ENCODE data around the gene MTARC2. TPM values are rescaled to one million over a fixed set of nuclear protein-coding genes. Genes with fewer than 3 reads are reported as not detected.

The MTARC2 gene
- total RNA-seq, 4 donors from 2014 or later, result 15.6 to 22.9 (median 20.5) TPM

- 92% methylated on average over 6 of the region's 6 CpGs for WGBS
- Histone ChIP-seq H3K27ac (replicated peaks in 1 of 4) (no peak overlapping the region), H3K4me3 (no peak overlapping the region), H3K27me3 (no peaks in the 10 kb centered on the region), H3K36me3 (peaks cover 14 to 44% (median 36%) of the 10 kb centered on the region in 4 donors), H3K4me1 (peaks cover 29 to 41% (median 35%) of the 10 kb centered on the region in 4 donors), H3K9me3 (no peaks in the 10 kb centered on the region)
- no peak for DNase-seq (ENCODE audit: extremely low spot score)
- TF ChIP-seq POLR2A (IDR thresholded peaks at IDR 0.05; ENCODE audit: low read depth) (no peak), EP300 (IDR thresholded peaks at IDR 0.05) (no peak), CTCF (IDR thresholded peaks at IDR 0.05) (no peak), POLR2AphosphoS5 (IDR thresholded peaks at IDR 0.05) (no peak)
- intact Hi-C loops (cut with DNase I), result no loop called here
Measured at GRCh38 chr1:220754212-220754917, 6.2 kb downstream of the MTARC2 start.

GRCh38 chr1:220754918-220755295 lies 6.8 kb downstream of the MTARC2 start:
- no peak for DNase-seq (ENCODE audit: extremely low spot score)
- peaks cover 14 to 50% (median 36%) of the 10 kb centered on the region in 4 donors for H3K36me3 ChIP-seq
- 84% methylated on average over 4 of the region's 4 CpGs for WGBS
- no peaks in the 10 kb centered on the region for H3K9me3 ChIP-seq
- no peak overlapping the region for H3K27ac ChIP-seq (replicated peaks in 1 of 4)
- intact Hi-C loops (cut with DNase I), result no loop called here
- no peak overlapping the region for H3K4me3 ChIP-seq
- TF ChIP-seq CTCF (IDR thresholded peaks at IDR 0.05) (no peak), EP300 (IDR thresholded peaks at IDR 0.05) (no peak), POLR2AphosphoS5 (IDR thresholded peaks at IDR 0.05) (no peak), POLR2A (IDR thresholded peaks at IDR 0.05; ENCODE audit: low read depth) (no peak)
- H3K27me3 ChIP-seq, result no peaks in the 10 kb centered on the region
- H3K4me1 ChIP-seq, result peaks cover 23 to 35% (median 29%) of the 10 kb centered on the region in 4 donors

GRCh38 chr1:220755309-220755708 lies 7.2 kb downstream of the MTARC2 start:
- H3K9me3 ChIP-seq, result no peaks in the 10 kb centered on the region
- WGBS, result 96% methylated on average over 6 of the region's 6 CpGs
- H3K27ac ChIP-seq (replicated peaks in 1 of 4), result no peak overlapping the region
- no peak overlapping the region for H3K4me3 ChIP-seq
- DNase-seq (ENCODE audit: extremely low spot score), result no peak
- peaks cover 19 to 31% (median 25%) of the 10 kb centered on the region in 4 donors for H3K4me1 ChIP-seq
- intact Hi-C loops (cut with DNase I), result no loop called here
- TF ChIP-seq POLR2A (IDR thresholded peaks at IDR 0.05; ENCODE audit: low read depth), result no peak
- no peak for TF ChIP-seq POLR2AphosphoS5 (IDR thresholded peaks at IDR 0.05)
- TF ChIP-seq CTCF (IDR thresholded peaks at IDR 0.05), result no peak
- TF ChIP-seq EP300 (IDR thresholded peaks at IDR 0.05), result no peak
- H3K27me3 ChIP-seq, result no peaks in the 10 kb centered on the region
- H3K36me3 ChIP-seq, result peaks cover 14 to 51% (median 36%) of the 10 kb centered on the region in 4 donors

GRCh38 chr1:220757441-220757840 lies 9.3 kb downstream of the MTARC2 start:
- Histone ChIP-seq H3K4me3 (no peak overlapping the region), H3K4me1 (peaks cover 3 to 10% (median 8%) of the 10 kb centered on the region in 4 donors), H3K27ac (replicated peaks in 1 of 4) (no peak overlapping the region), H3K36me3 (peaks cover 14 to 65% (median 47%) of the 10 kb centered on the region in 4 donors), H3K9me3 (no peaks in the 10 kb centered on the region), H3K27me3 (no peaks in the 10 kb centered on the region)
- intact Hi-C loops (cut with DNase I), result no loop called here
- DNase-seq (ENCODE audit: extremely low spot score), result no peak
- no peak for TF ChIP-seq CTCF (IDR thresholded peaks at IDR 0.05)
- TF ChIP-seq POLR2A (IDR thresholded peaks at IDR 0.05; ENCODE audit: low read depth), result no peak
- TF ChIP-seq EP300 (IDR thresholded peaks at IDR 0.05), result no peak
- no peak for TF ChIP-seq POLR2AphosphoS5 (IDR thresholded peaks at IDR 0.05)
- WGBS, result 89% methylated on average over 3 of the region's 3 CpGs

Data from esophagus muscularis mucosa (tissue), 4 donors.